Muscle of arm (tissue), 12 donors: ENCODE data around the gene CHDH. TPM values are rescaled to one million over a fixed set of nuclear protein-coding genes. Genes with fewer than 3 reads are reported as not detected.
A peak's percentile ranks its signal among the peaks of the same experiment; 100 is the strongest.

Experiments used
- DNase-seq: peaks from one replicate; pipeline ENCODE4 v3.0.0-alpha.2; 2013
- polyA plus RNA-seq, 12 donors: library from polyadenylated mRNA; unstranded; fragments of 120-200 nt; gene quantifications; one replicate each; pipeline ENCODE4 v1.2.1, GENCODE V29; 2013; ENCODE audit not compliant: insufficient read length in 12 of 12

CHDH gene
- polyA plus RNA-seq, 12 donors: 0.75 to 2.8 (median 1.0) TPM; not detected in 1

GRCh38 chr3:53828581-53828980, 17.6 kb downstream of the CHDH start:
- DNase-seq: no peak

GRCh38 chr3:53826048-53826447, 20.2 kb downstream of the CHDH start:
- no peak for DNase-seq

GRCh38 chr3:53824795-53825194, 21.4 kb downstream of the CHDH start:
- no peak for DNase-seq

GRCh38 chr3:53823956-53824657, 22.1 kb downstream of the CHDH start:
- no peak for DNase-seq

GRCh38 chr3:53823026-53823955, 22.9 kb downstream of the CHDH start:
- no peak for DNase-seq

- DNase-seq: no peak
These were observed 23.9 kb downstream of the CHDH start for GRCh38 chr3:53822331-53822741.

- no peak for DNase-seq
These were observed 24.5 kb downstream of the CHDH start for GRCh38 chr3:53821631-53822121.

GRCh38 chr3:53820756-53821580, 25.3 kb downstream of the CHDH start:
- peak; percentile 43 for DNase-seq

- DNase-seq: no peak
These were observed 26.1 kb downstream of the CHDH start for GRCh38 chr3:53820084-53820483.

GRCh38 chr3:53819163-53819868, 26.9 kb downstream of the CHDH start:
- DNase-seq: no peak

GRCh38 chr3:53818221-53819162, 27.7 kb downstream of the CHDH start:
- no peak for DNase-seq

- DNase-seq: no peak
These were observed 28.4 kb downstream of the CHDH start for GRCh38 chr3:53817809-53818208.

GRCh38 chr3:53817211-53817610, 29.0 kb downstream of the CHDH start:
- no peak for DNase-seq

- no peak for DNase-seq
These were observed 29.8 kb downstream of the CHDH start for GRCh38 chr3:53816425-53816824.

GRCh38 chr3:53815651-53816050, 30.6 kb downstream of the CHDH start:
- no peak for DNase-seq

- DNase-seq: no peak
These were observed 31.2 kb downstream of the CHDH start for GRCh38 chr3:53815067-53815466.

- DNase-seq: no peak
These were observed 32.3 kb downstream of the CHDH start for GRCh38 chr3:53813876-53814275.

GRCh38 chr3:53813229-53813628, 33.0 kb downstream of the CHDH start:
- DNase-seq: no peak

GRCh38 chr3:53812434-53812833, 33.8 kb downstream of the CHDH start:
- DNase-seq: no peak
